ENCODE data around the gene AVPR2.

The AVPR2 gene

GRCh38 chrX:153948847-153949805, 44.7 kb downstream of the AVPR2 start:
- no peak for TF ChIP-seq SIN3A (IDR thresholded peaks at IDR 0.05; ENCODE audit: borderline replicate concordance, insufficient read depth, low read length)
- TF ChIP-seq POLR2AphosphoS5 (IDR thresholded peaks at IDR 0.05; ENCODE audit: low read depth, low read length), result no peak
- TF ChIP-seq TAF1 (IDR thresholded peaks at IDR 0.05; ENCODE audit: borderline replicate concordance, insufficient read depth, low read length), result no peak
- no peak for TF ChIP-seq FOXP2 (optimal IDR thresholded peaks at IDR 0.05; ENCODE audit: borderline replicate concordance, extremely low read depth, extremely low read length, insufficient read depth)
- TF ChIP-seq REST (IDR thresholded peaks at IDR 0.05; ENCODE audit: insufficient read depth in 1 of 2, low read depth in 2 of 2, low read length in 2 of 2), result no peak

GRCh38 chrX:153950127-153950526, 45.7 kb downstream of the AVPR2 start:
- TF ChIP-seq REST (IDR thresholded peaks at IDR 0.05; ENCODE audit: insufficient read depth in 1 of 2, low read depth in 2 of 2, low read length in 2 of 2), result no peak
- no peak for TF ChIP-seq POLR2AphosphoS5 (IDR thresholded peaks at IDR 0.05; ENCODE audit: low read depth, low read length)
- no peak for TF ChIP-seq TAF1 (IDR thresholded peaks at IDR 0.05; ENCODE audit: borderline replicate concordance, insufficient read depth, low read length)

GRCh38 chrX:153951683-153952372, 47.4 kb downstream of the AVPR2 start:
- TF ChIP-seq TAF1 (IDR thresholded peaks at IDR 0.05; ENCODE audit: borderline replicate concordance, insufficient read depth, low read length), result no peak
- no peak for TF ChIP-seq REST (IDR thresholded peaks at IDR 0.05; ENCODE audit: insufficient read depth in 1 of 2, low read depth in 2 of 2, low read length in 2 of 2)
- TF ChIP-seq POLR2AphosphoS5 (IDR thresholded peaks at IDR 0.05; ENCODE audit: low read depth, low read length), result no peak
- no peak for TF ChIP-seq SIN3A (IDR thresholded peaks at IDR 0.05; ENCODE audit: borderline replicate concordance, insufficient read depth, low read length)
- no peak for TF ChIP-seq FOXP2 (optimal IDR thresholded peaks at IDR 0.05; ENCODE audit: borderline replicate concordance, extremely low read depth, extremely low read length, insufficient read depth)

GRCh38 chrX:153952373-153953026, 48.0 kb downstream of the AVPR2 start:
- TF ChIP-seq REST (IDR thresholded peaks at IDR 0.05; ENCODE audit: insufficient read depth in 1 of 2, low read depth in 2 of 2, low read length in 2 of 2) (no peak), SIN3A (IDR thresholded peaks at IDR 0.05; ENCODE audit: borderline replicate concordance, insufficient read depth, low read length) (no peak), FOXP2 (optimal IDR thresholded peaks at IDR 0.05; ENCODE audit: borderline replicate concordance, extremely low read depth, extremely low read length, insufficient read depth) (no peak), TAF1 (IDR thresholded peaks at IDR 0.05; ENCODE audit: borderline replicate concordance, insufficient read depth, low read length) (no peak), POLR2AphosphoS5 (IDR thresholded peaks at IDR 0.05; ENCODE audit: low read depth, low read length) (no peak)
